HG03064 (cell line): ENCODE measurements around the gene SLC35E1.

ENCODE experiments used
- ATAC-seq: cut with Tn5 transposase; IDR thresholded peaks from one replicate; pipeline ENCODE4 v1.9.1; 2021; ENCODE audit warnings: low read depth; ENCODE audit not compliant: unreplicated experiment

The SLC35E1 gene

GRCh38 chr19:16584248-16585093 lies 12.3 kb upstream of the SLC35E1 start:
- peak; percentile 37 for ATAC-seq

- ATAC-seq = no peak
These were observed 10.5 kb upstream of the SLC35E1 start for GRCh38 chr19:16582486-16583261.

GRCh38 chr19:16581971-16582343 lies 9.7 kb upstream of the SLC35E1 start:
- no peak for ATAC-seq

GRCh38 chr19:16581145-16581970 lies 9.1 kb upstream of the SLC35E1 start:
- ATAC-seq = no peak

GRCh38 chr19:16579381-16579780 lies 7.2 kb upstream of the SLC35E1 start:
- no peak for ATAC-seq

- no peak for ATAC-seq
These were observed 5.3 kb upstream of the SLC35E1 start for GRCh38 chr19:16577531-16577985.

- ATAC-seq = no peak
These were observed 4.7 kb upstream of the SLC35E1 start for GRCh38 chr19:16576690-16577530.

GRCh38 chr19:16575861-16576689 lies 3.9 kb upstream of the SLC35E1 start:
- no peak for ATAC-seq

- no peak for ATAC-seq
These were observed 3.1 kb upstream of the SLC35E1 start for GRCh38 chr19:16575282-16575681.

GRCh38 chr19:16573925-16574324 lies 1.7 kb upstream of the SLC35E1 start:
- ATAC-seq = no peak

GRCh38 chr19:16573296-16573695 lies 1.1 kb upstream of the SLC35E1 start:
- ATAC-seq = no peak

GRCh38 chr19:16571822-16572331 lies 338 bp downstream of the SLC35E1 start:
- peak; percentile 28 for ATAC-seq

- peak; percentile 8 for ATAC-seq
These were observed 932 bp downstream of the SLC35E1 start for GRCh38 chr19:16571283-16571682.

- ATAC-seq = no peak
These were observed 2.5 kb downstream of the SLC35E1 start for GRCh38 chr19:16569609-16570320.

GRCh38 chr19:16566702-16567101 lies 5.5 kb downstream of the SLC35E1 start:
- ATAC-seq = no peak

- ATAC-seq = no peak
These were observed 6.1 kb downstream of the SLC35E1 start for GRCh38 chr19:16566161-16566560.

- no peak for ATAC-seq
These were observed 7.4 kb downstream of the SLC35E1 start for GRCh38 chr19:16564842-16565241.

GRCh38 chr19:16562608-16563025 lies 9.6 kb downstream of the SLC35E1 start:
- ATAC-seq = no peak
